ENCODE measurements around the gene MAP4K4.

MAP4K4 gene

GRCh38 chr2:101830146-101830545 lies 132.6 kb downstream of the MAP4K4 start:
- Histone ChIP-seq H3K4me3 (replicated peaks; ENCODE audit: low read depth, low read length) (no peak overlapping the region), H3K27me3 (replicated peaks; ENCODE audit: control insufficient read depth, insufficient read depth, low read length) (no peaks in the 10 kb centered on the region), H3K36me3 (ENCODE audit: control insufficient read depth, insufficient read depth, low read length) (no peaks in the 10 kb centered on the region)
- no peak for DNase-seq (ENCODE audit: extremely low read depth, insufficient read length)
- no peak for TF ChIP-seq CTCF (IDR thresholded peaks at IDR 0.05; ENCODE audit: insufficient read depth, low read length, poor library complexity, severe bottlenecking)

GRCh38 chr2:101830555-101830954 lies 133.0 kb downstream of the MAP4K4 start:
- no peak overlapping the region for H3K4me3 ChIP-seq (replicated peaks; ENCODE audit: low read depth, low read length)
- H3K36me3 ChIP-seq (ENCODE audit: control insufficient read depth, insufficient read depth, low read length) = no peaks in the 10 kb centered on the region

GRCh38 chr2:101831351-101831865 lies 133.9 kb downstream of the MAP4K4 start:
- H3K27me3 ChIP-seq (replicated peaks; ENCODE audit: control insufficient read depth, insufficient read depth, low read length) = no peaks in the 10 kb centered on the region
- H3K36me3 ChIP-seq (ENCODE audit: control insufficient read depth, insufficient read depth, low read length) = no peaks in the 10 kb centered on the region
- DNase-seq (ENCODE audit: extremely low read depth, insufficient read length) = no peak
- H3K4me3 ChIP-seq (replicated peaks; ENCODE audit: low read depth, low read length) = no peak overlapping the region
- TF ChIP-seq CTCF (IDR thresholded peaks at IDR 0.05; ENCODE audit: insufficient read depth, low read length, poor library complexity, severe bottlenecking) = peak; percentile 78

More at GRCh38 chr2:101830555-101830954, 133.0 kb downstream of the MAP4K4 start:
- peak; percentile 26 for DNase-seq (ENCODE audit: extremely low read depth, insufficient read length)
- no peak for TF ChIP-seq CTCF (IDR thresholded peaks at IDR 0.05; ENCODE audit: insufficient read depth, low read length, poor library complexity, severe bottlenecking)
- H3K27me3 ChIP-seq (replicated peaks; ENCODE audit: control insufficient read depth, insufficient read depth, low read length) = no peaks in the 10 kb centered on the region

- H3K27me3 ChIP-seq (replicated peaks; ENCODE audit: control insufficient read depth, insufficient read depth, low read length) = no peaks in the 10 kb centered on the region
- no peaks in the 10 kb centered on the region for H3K36me3 ChIP-seq (ENCODE audit: control insufficient read depth, insufficient read depth, low read length)
- TF ChIP-seq CTCF (IDR thresholded peaks at IDR 0.05; ENCODE audit: insufficient read depth, low read length, poor library complexity, severe bottlenecking) = no peak
- H3K4me3 ChIP-seq (replicated peaks; ENCODE audit: low read depth, low read length) = no peak overlapping the region
- DNase-seq (ENCODE audit: extremely low read depth, insufficient read length) = no peak
Observed at GRCh38 chr2:101832114-101832513, 134.6 kb downstream of the MAP4K4 start.

- no peaks in the 10 kb centered on the region for H3K27me3 ChIP-seq (replicated peaks; ENCODE audit: control insufficient read depth, insufficient read depth, low read length)
- H3K36me3 ChIP-seq (ENCODE audit: control insufficient read depth, insufficient read depth, low read length) = no peaks in the 10 kb centered on the region
- no peak for DNase-seq (ENCODE audit: extremely low read depth, insufficient read length)
- no peak overlapping the region for H3K4me3 ChIP-seq (replicated peaks; ENCODE audit: low read depth, low read length)
- TF ChIP-seq CTCF (IDR thresholded peaks at IDR 0.05; ENCODE audit: insufficient read depth, low read length, poor library complexity, severe bottlenecking) = no peak
Observed at GRCh38 chr2:101833890-101834523, 136.5 kb downstream of the MAP4K4 start.
